Stimulated activated CD8-positive, alpha-beta memory T cell treated with anti-CD3 and anti-CD28 coated beads, Interleukin-4, amount 100 ng/mL, for 48 hours (primary cell): ENCODE data around the gene MOXD1.
"Not testable (repeated sequence)": the region's sequence is repeated elsewhere in the genome, so short reads cannot be mapped to it uniquely, and the experiment has no call there.

Source experiments
- DNase-seq: peaks from one replicate; pipeline ENCODE4 v3.0.0-alpha.2; 2020

Gene MOXD1

GRCh38 chr6:132275066-132275970, 126.0 kb downstream of the MOXD1 start:
- no peak for DNase-seq

DNA sequence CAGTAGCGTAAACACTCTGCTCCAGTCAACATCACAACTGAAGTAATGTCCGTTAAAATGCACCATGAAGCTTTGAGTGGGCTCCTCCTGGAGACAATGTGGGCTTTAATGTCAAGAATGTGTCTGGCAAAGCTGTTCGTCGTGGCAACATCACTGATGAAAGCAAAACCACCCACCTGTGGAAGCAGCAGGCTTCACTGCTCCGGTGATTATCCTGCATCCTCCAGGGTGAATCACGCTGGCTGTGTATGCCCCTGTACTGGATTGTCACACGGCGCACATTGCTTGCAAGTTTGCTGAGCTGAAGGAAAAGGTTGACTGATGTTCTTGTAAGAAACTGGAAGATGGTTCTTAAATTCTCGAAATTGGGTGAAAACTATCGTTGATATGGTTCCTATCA, 128.5 kb downstream of the MOXD1 start:
- no peak for DNase-seq

- DNase-seq = no peak
These were observed 130.4 kb downstream of the MOXD1 start for GRCh38 chr6:132270726-132271402.

DNA sequence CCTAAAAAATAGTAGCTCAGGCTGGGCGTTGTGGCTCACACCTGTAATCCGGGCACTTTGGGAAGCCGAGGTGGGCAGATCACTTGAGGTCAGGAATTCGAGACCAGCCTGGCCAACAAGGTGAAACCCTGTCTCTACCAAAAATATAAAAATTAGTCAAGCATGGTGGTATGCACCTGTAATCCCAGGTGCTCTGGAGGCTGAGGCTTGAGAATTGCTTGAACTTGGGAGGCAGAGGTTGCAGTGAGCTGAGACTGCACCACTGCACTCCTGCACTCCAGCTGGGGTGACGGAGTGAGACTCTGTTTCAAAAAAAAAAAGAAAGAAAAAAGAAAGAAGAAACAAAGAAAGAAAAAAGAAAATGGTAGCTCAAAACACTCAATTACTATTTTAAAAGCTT, 132.6 kb downstream of the MOXD1 start:
- DNase-seq = not testable (repeated sequence)

DNA sequence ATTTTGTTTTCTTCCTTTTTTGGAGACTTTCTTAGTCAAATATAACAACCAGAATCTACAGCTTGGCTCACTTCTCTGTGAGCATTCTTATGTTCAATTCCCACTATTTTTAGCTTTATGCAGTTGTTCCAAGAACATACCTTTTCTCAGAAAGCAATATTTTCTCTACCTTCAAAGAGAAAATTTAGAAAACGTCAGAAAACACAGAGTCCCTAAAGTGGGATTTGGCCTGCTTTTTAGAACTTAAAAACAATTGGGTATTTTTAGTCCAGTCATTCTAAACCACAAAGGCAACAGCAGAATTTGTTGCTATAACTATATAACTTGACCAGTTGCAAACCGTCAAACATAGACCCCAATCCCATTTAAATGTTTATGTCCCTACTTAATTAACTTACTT, 133.1 kb downstream of the MOXD1 start:
- DNase-seq = no peak

DNA sequence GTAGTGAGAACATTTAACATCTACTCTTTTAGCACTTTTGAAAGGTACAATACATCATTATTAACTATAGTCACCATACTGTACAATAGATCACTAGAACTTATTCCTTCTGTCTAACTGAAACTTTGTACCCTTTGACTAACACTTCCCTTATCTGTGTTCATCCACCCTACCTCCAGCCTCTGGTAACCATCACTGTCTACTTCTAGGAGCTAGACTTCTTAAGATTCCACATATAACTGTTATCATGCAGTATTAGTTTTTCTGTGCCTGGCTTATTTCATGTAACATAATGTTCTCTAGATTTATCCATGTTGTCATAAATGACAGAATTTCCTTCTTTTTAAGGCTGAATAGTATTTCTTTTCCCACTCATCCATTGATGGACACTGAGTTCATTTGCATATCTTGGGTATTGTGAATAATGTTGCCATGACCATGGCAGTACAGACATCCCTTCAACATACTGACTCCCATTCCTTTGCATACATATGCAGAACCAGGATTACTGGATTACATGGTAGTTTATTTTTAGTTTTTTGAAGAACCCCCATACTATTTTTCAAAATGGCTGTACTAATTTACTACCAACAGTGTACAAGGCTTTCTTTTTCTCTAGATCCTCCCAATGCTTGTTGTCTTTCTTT, 135.7 kb downstream of the MOXD1 start:
- DNase-seq = no peak

- no peak for DNase-seq
These were observed 137.2 kb downstream of the MOXD1 start for GRCh38 chr6:132264021-132264500.

DNA sequence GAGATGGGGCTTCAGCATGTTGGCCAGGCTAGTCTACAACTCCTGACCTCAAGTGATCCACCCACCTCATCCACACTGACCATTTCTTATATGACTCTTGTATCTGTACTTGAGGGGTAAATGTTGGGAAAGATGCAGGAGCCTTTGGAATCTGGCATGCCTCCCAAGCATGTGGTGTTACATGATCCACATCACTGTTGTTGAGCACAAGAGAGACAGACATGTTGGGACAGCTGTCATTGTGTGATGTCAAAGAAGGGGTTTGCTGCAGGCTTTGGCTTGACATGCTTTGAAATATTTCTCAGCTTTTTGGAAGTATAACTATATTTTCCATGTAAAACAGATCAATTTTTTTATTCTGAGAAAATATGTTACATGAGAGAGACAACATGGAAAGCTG, 139.9 kb downstream of the MOXD1 start:
- no peak for DNase-seq

- DNase-seq = no peak
These were observed 142.2 kb downstream of the MOXD1 start for GRCh38 chr6:132259070-132259469.

- no peak for DNase-seq
These were observed 143.7 kb downstream of the MOXD1 start for GRCh38 chr6:132257561-132257960.

DNA sequence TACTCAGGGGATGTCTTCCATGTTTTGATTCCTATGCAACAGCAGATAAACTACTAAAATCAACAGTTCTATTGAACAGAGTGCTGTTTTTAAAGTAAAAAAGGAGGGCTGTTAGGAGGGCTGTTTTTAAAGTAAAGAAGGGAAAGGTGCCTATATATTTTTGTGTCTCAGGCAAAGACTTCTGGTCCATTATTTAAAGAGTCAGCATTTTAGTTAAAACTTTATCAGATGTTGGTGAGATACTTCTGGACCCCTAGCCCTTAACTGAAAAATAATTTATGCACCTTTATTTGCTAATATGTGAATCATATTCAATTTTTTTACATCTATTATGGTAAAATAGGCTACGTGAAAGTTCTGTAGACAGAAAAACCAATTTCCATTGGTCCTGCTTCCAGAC, 144.8 kb downstream of the MOXD1 start:
- DNase-seq = no peak

DNA sequence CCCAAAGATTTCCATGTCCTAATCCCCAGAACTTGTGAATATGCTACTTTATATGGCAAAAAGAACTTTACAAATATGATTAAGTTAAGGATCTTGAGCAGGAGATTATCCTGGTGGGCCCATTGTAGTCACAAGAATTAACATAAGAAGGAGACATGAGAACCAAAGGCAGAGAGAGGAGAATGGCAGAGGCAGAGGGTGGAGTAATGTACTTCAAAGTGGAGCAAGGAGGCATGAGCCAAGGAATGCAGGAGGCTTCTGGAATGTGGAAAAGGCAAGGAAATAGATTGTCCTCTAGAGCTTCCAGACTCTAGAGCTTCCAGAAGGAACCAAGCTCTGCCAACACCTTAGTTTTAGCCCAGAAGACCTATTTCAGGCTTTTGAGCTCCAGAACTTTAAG, 147.4 kb downstream of the MOXD1 start:
- no peak for DNase-seq

DNA sequence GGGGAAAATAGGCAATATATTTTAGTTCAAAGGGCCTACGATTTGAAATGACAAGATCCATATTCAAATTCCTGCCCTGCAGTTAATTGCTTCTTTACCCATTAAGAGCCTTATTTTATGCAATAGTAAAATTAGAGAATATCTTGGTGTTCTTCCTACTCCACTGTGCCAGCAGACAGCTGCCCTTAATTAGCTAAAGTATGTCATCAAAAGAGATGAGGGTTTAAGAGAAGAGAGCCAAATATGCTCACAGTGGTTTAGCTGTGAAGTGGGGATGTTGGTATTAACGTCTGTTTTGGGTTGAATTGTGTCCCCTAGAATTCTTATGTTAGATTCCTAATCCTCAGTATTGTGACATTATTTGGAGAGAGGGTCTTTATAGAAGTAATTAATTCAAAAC, 148.1 kb downstream of the MOXD1 start:
- no peak for DNase-seq

DNA sequence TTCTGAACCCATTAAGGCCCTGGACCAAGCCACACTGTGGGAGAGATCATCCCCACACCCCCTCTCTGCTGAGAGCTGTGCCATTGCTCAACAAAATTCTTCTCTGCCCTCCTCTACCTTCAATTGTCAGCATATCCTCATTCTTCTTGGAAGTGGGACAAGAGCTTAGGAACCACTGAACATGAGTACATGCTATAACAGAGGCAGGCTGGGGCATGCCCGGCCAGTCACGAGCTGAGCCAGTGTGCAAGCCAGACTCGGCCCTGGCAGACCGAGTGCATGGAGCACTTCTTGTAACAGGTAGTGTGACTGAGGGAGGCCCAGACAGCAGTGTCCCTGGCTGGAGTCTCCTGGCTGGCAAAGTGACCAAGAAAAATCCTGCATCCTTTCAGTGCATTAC, 149.2 kb downstream of the MOXD1 start:
- DNase-seq = no peak

DNA sequence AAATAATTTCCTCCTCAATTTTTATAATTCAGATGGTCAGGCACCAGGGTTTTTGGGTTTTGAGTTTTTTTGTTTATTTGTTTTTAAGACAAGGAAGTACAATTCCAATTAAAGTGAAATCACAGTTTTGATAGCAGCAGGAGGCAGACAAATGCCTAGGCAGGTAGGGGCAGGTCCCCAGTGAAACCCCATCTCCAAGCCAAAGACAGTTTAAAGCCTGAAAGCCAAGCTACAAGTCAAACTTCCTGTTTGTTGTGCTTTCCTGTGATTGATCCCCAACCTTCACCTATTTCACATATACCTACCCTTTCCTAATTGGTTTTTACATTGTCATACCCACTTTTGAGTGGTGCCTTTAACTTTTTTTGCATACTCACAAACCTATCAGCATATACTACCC, 149.6 kb downstream of the MOXD1 start:
- DNase-seq = no peak

GRCh38 chr6:132247381-132248159, 153.7 kb downstream of the MOXD1 start:
- no peak for DNase-seq

- no peak for DNase-seq
These were observed 154.5 kb downstream of the MOXD1 start for GRCh38 chr6:132246632-132247270.

GRCh38 chr6:132246120-132246617, 155.1 kb downstream of the MOXD1 start:
- DNase-seq = no peak
